Activated T-cell treated with anti-CD3 and anti-CD28 coated beads for 24 hours (primary cell): Measurements from ENCODE around the gene PROP1.
"Not testable (repeated sequence)": the region's sequence is repeated elsewhere in the genome, so short reads cannot be mapped to it uniquely, and the experiment has no call there.

Experiments
- DNase-seq: peaks from one replicate; pipeline ENCODE4 v3.0.0-alpha.2; 2020; ENCODE audit warnings: low read depth

Gene PROP1

DNA sequence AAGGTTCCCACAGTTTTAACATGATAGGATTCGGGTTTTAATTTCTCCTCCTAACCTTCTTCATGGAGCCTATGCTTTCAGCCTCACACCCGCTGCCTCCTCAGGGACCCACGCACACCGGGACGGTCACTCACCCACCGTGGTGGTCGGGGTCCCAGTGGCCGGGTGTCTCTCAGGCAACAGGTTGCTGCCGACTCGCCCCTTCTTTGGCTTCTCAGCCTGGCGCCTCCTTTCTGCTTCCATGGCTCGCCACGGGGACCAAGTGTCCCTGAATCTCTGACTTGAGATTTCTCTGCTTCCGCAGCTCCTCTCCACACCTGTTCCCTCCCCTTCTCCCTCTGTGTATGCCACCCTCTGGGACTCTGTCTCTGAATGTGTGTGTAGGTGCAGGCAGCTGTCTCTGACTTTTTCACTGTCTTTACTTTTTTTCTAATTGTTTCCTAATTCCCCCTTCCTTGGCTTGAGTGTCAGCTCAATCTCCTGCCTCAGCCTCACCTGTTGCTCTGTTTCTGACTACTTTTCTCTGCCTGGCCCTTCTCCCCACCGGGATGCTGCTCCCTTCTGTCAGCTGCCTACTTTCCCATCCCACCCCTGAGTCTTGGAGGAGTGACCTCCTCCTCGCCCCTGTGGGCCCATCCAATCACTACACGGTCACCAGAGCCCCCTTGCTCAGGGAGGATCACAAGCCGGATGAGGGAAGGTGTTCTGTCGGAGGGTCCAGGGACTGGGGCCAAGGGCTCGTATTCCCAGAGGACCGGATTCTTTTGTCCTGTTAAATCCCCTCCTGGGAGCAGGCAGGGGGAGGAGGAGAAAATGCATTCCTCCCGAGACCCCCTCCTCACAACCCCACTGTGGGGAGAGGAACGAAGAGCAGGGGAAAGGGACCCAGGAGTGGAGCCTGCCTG lies at the start of gene PROP1:
PROP1 (minus strand) TSS at position 552 of the 905 bp plus-strand sequence; CDS start at position 243, 309 bp downstream.
- no peak for DNase-seq

DNA sequence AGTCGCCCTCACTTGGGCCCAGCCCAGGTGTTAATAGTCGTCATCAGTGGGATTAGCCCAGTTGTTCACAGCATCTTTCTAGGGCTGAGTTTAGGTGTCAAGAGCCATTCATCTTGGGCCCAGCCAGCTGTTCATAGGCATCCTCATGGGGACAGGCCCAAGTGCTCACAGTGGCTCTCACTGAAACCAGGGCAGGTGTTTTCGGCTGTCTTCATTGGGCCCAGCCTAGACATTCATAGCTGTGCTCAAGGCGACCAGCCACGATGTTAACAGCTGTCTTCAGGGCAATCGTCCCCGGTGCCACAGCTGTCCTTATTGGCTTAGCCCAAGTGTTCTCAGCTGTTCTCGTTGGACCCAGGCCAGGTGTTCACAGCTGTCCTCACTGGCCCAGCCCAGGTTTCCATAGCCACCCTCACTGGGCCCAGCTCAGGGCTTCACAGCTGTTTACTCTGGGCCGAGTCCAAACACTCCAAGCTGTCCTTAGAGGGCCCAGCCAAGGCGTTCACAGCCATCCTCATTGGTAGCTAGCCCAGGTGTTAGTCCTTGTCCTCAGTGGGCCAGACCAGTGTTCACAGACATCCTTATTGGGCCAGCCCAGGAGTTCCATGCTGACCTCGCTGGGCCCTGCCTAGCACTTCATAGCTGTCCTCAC lies 23.5 kb upstream of the PROP1 start:
- not testable (repeated sequence) for DNase-seq

- not testable (repeated sequence) for DNase-seq
Observed at GRCh38 chr5:178012758-178013157, 16.7 kb upstream of the PROP1 start.

DNA sequence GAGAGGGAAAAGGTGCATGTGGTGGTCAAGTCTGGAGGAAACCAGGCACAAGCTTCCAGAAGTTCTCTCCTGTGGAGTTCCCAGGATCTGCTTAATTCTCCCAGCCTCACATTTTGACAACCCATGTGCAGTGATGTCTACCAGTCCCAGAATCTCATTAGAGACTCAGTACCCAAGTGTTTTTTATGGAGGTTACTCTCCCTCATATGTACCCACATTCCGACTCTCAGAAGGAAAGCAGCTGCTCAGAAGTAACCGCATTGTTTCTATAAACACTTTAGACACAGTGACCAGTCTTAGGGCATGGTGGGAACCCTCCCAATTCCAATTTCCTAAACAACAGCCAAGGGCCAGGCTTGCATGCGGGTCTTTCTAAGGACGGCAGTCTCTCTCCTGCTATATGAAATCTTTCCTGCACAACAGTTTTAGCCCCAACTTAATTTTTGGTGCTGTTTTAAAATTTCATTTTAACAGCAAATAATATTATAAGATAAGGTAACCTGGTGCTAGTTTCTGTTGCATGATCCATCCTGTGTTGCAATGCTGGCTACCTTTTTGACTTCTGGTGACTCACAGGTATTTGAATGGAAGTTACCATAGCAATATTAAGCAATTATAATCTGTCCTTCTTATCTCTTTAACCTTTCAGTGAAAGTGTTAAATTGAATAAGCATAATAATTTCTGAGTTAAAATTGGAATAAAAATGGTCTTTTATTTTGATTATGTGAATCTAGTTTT lies 15.9 kb upstream of the PROP1 start:
- not testable (repeated sequence) for DNase-seq

GRCh38 chr5:178007272-178007671 lies 11.2 kb upstream of the PROP1 start:
- not testable (repeated sequence) for DNase-seq

DNA sequence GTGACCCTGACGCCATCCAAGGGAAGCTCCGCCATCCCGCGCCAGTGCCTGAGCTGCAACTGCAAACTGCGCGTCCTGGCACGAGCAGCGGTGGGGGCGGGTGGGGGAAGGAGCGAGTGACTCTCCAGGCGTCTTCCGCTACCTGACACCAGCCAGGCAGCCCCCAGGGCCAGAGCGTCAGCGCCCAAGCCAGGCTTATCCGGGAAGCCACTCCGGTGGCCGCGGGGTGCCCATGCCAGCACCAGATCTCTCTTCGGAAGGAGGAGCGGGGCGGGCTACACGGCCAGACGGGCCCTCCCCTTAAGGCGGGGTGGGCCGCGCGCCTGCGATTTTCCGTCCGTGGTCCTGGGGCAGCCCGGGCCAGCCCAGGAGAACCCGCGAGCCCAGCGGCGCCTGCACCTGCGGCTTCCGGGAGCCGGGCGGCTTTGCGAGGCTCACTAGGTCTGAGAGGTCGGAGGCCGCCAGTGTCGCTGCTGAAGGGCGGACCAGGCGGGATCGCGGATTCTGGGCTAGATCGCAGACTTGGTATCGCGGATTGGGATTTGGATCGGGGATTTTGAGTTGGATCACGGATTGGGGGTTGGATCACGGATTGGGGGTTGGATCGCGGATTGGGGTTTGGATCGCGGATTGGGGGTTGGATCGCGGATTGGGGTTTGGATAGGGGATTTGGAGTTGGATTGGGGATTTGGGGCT lies 10.6 kb upstream of the PROP1 start:
- peak; percentile 10 for DNase-seq

DNA sequence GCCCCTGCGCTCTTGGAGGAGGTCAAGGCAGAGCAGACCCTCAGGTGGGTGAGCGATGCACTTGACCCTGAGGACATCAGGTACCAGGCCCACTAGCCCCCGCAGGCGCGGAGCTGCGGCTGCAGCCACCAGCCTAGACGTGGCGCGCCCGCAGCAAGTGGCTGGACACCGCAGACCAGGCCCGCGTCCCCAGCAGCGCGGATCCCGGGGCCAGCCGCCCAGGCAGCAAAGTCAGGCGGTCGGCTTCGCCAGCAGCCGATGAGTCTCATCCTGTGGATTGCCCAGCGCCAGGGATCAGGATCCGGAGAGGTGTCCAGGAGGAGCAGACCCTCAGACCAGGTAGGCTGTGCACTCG lies 10.1 kb upstream of the PROP1 start:
- DNase-seq: not testable (repeated sequence)

DNA sequence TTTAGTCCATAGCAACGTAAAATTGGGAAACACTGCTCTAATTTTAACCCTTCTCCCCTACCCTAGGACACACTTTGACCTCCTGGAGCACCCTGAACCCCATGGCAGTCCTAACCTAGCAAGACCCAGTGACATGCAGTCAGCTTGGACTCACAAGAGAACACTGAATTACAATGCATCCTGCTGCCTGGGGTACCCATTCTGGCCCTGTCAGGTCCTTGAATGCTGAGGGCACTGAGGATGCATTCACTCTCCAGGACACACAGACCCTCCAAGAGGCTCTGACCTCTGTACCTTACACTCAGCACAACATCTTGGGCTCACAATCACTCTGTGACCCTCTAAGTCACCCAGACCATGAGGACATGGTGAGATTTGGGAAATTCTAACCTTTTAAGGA lies 1.8 kb upstream of the PROP1 start:
- DNase-seq: no peak

GRCh38 chr5:177997319-177997670 lies 1.3 kb upstream of the PROP1 start:
- DNase-seq: no peak

DNA sequence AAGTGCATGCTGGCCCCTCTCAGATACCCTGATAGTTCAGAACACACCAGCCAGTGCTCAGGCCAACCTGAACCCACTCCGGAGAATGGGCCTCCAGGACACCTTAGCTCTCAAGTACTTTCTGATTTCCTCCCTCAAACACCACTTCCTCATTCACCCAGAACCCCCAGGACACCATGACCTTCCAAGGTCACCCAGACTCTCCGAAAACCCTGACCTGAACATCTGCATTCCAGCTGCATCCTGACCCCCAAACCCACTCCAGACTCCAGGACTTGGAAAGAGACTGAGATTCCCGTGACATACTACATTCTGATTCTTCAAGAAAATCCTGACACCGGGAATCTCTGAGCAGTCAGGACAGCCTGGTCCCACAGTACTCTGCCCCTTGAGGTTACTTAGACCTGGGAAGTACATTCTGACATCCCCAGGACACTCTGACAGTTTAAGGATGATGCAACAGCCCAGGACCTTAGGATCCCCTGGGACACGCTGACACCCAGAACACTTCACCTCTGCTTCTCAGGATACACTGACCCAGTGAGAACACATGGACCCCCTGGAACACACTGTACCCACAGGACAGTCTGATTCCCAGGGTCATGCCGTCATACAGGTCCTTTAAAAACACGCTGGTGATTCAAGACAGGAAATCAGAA lies 747 bp upstream of the PROP1 start:
- DNase-seq: no peak

- DNase-seq: no peak
Observed at GRCh38 chr5:177994561-177995190, 1.4 kb downstream of the PROP1 start.

- DNase-seq: no peak
Observed at GRCh38 chr5:177994063-177994462, 2.0 kb downstream of the PROP1 start.

- DNase-seq: no peak
Observed at GRCh38 chr5:177992466-177992865, 3.6 kb downstream of the PROP1 start.

DNA sequence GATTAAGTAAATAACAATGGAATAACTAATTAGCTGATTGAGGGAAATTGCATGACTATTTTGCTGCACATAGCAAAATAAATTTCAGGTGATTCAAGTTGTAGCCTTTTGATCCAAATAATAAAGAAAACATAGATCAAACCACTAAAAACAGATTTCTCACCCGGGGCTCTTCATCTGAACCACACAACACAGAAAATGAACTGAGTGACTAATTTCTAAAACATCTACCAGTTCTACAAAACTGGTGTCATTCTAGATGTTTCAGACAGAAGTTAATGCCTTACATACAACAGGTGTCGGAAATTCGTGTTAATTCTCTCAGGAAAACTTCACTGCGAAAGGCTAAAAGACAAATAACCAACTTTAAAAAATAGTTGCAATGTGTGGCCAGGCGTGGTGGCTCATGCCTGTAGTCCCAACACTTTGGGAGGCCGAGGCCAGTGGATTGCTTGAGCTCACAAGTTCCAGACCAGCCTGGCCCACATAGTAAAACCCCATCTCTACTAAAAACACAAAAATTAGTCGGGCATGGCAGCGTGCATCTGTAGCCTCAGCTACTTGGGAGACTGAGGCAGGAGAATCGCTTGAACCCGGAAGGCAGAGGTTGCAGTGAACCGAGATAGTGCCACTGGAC lies 6.9 kb downstream of the PROP1 start:
- DNase-seq: no peak

- DNase-seq: no peak
Observed at GRCh38 chr5:177987326-177987725, 8.7 kb downstream of the PROP1 start.

DNA sequence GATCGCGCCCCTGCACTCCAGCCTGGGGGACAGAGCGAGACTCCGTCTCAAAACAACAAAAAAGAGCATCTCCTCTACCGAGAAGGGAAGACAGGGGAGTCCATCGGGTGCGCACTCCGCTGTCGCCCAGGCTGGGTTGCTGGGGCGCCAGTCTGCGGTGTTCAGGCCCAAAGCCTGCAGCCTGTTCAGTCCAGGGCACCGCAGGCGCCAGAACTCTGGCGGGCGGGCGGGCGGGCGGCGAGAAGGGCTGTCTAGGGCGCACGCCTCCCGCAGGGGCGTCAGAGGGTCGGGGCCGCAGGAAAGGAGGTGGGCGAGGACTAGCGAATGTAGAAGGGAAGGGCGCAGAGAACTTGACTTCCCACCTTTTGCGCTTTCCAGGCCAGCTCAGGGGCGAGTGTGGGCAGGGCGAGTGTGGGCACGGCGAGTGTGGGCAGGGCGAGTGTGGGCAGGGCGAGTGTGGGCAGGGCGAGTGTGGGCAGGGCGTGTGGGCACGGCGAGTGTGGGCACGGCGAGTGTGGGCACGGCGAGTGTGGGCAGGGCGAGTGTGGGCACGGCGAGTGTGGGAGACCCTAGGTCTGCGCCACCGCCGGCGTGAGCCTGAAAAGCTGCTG lies 10.5 kb downstream of the PROP1 start:
- no peak for DNase-seq

DNA sequence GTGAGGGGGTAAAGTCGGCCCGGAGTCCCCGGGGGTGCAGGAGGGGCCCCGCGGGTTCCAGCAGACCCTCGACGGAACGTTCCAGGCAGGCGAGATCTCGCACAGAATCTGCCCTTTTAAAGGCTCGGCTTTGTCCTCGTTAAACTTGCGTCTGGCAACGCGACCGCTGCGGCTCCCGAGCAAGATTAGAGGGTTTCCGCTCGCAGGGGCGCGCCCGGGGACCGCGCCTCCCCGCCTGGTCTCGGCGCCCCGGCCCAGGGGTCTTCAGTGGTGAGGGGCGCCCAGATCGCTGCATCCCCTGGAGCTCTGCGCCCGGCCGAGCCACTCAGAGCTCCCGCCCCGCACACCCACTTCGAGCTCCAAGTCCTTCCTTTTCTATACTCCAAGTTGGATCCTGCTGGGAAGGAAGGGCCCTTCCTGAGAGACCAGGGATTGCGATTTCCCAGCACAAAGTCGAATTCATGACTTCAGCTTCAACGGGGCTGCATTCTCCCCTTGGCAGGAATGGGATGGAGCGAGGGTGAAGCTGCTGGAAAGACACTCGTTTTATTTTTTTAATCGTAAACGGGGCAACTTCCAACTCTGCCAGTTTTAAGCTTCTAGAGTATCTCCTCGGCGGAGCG lies 11.3 kb downstream of the PROP1 start:
- no peak for DNase-seq

DNA sequence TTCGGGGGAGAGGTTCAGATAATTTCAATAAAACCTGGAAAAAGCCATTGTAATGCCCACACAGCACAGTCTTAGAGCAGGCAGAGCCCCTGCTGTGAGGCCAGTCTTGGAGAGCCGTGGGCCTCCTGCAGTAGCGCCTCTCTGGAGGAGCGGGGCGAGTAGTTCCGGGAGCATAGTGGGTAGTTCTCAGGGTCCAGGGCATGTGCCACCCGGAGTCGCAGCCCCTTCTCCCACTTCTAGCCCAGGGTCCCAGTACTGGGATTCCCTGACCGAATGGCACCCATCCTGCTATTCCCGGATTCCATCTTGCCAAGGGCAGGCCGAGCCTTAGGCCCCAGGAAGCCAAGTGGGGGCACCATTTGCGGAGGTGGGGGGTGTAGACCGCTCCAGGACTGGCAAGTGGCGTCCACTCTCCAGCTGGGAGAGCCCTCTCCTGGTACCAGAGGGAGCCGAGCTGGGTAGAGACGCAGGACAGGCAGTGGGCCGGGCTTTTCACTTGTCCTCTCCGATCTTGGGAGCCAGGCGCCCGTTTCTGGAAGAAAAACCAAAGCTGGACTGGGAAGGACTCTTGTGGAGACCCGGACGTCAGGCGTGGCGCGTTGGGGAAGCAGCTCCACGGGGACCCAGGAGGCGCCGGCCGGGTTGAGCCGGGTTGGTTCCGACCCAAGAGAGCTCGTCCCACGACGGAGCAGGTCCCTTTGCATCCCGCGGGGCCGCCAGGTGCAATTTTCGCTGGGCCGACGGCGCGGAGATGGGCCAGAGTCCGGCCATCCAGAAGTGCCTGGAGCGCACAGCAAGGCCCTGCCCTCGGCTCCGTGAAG lies 12.1 kb downstream of the PROP1 start:
- DNase-seq: no peak

DNA sequence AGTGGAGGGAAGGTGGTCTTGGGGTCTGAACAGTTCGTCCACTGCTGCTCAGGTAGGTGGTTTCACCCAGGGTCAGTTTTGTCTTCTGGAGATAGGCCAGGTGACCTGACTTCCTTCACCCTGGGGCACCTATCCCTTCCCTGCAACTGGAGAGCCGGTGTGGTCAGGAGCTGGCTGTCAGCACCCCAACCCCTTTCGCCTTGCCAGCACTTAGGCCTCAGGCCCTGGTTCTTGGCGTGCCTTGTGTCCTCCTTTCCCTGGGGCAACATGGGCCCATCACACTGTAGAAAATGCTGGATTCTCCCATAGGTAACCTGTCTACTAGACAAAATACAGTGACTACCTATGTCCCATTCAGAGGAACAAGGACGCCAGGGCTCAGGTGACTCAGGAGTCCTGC lies 13.1 kb downstream of the PROP1 start:
- DNase-seq: no peak
